Activated CD4-positive, alpha-beta T cell treated with anti-CD3 and anti-CD28 coated beads, Interleukin-2, amount 10 ng/mL, durations not matched to agents 24 days and 14 days (primary cell): ENCODE results near the gene ATP1A3. TPM values are rescaled to one million over a fixed set of nuclear protein-coding genes. Genes with fewer than 3 reads are reported as not detected.
"Not testable (repeated sequence)": the region's sequence is repeated elsewhere in the genome, so short reads cannot be mapped to it uniquely, and the experiment has no call there.

Experiments used
- DNase-seq: peaks from one replicate; pipeline ENCODE4 v3.0.0; 2022
- H3K27ac Mint-ChIP-seq: one replicate; pipeline ENCODE4 v1.8.0; 2022; ENCODE audit warnings: mild to moderate bottlenecking, mixed read lengths
- H3K27me3 Mint-ChIP-seq: one replicate; pipeline ENCODE4 v1.8.0; 2022; ENCODE audit warnings: mixed read lengths
- H3K36me3 Mint-ChIP-seq: one replicate; pipeline ENCODE4 v1.8.0; 2022; ENCODE audit warnings: low read depth, mild to moderate bottlenecking, mixed read lengths
- H3K4me1 Mint-ChIP-seq: one replicate; pipeline ENCODE4 v1.8.0; 2021; ENCODE audit warnings: mixed read lengths
- H3K4me3 Mint-ChIP-seq: one replicate; pipeline ENCODE4 v1.8.0; 2022; ENCODE audit warnings: mild to moderate bottlenecking, moderate library complexity, mixed read lengths
- H3K9me3 Mint-ChIP-seq: one replicate; pipeline ENCODE4 v1.8.0; 2021; ENCODE audit warnings: mixed read lengths
- intact Hi-C: fragments of 100-400 bp; cut with micrococcal nuclease; formaldehyde crosslinking; loops from one replicate; pipeline ENCODE4 v1.15.1; 2023
- total RNA-seq: library from RNA; stranded (reverse); gene quantifications from 2 replicates; pipeline ENCODE4 v1.2.3, GENCODE V29; 2022

The ATP1A3 gene
- total RNA-seq, 1 donor from 2014 or later: 0.68 TPM

- intact Hi-C loops: loop anchor here (5.0 kb wide), 1 partner anchor 34 kb away; no protein-coding TSS in a partner anchor
- Mint-ChIP-seq H3K4me3 (no peak overlapping the region), H3K27ac (no peak overlapping the region), H3K4me1 (peaks cover 25% of the 10 kb centered on the region), H3K36me3 (peaks cover 3% of the 10 kb centered on the region), H3K27me3 (peaks cover 60% of the 10 kb centered on the region), H3K9me3 (no peaks in the 10 kb centered on the region)
- peak; percentile 85 for DNase-seq
Observed at GRCh38 chr19:41998246-41999020, 4.4 kb upstream of the ATP1A3 start.

- peak overlapping the region; percentile 11 for H3K4me3 Mint-ChIP-seq
- H3K9me3 Mint-ChIP-seq: no peaks in the 10 kb centered on the region
- no peak overlapping the region for H3K27ac Mint-ChIP-seq
- peaks cover 3% of the 10 kb centered on the region for H3K36me3 Mint-ChIP-seq
- DNase-seq: no peak
- intact Hi-C loops: loop anchor here (5.0 kb wide), 1 partner anchor 34 kb away; no protein-coding TSS in a partner anchor
- peaks cover 62% of the 10 kb centered on the region for H3K27me3 Mint-ChIP-seq
- peaks cover 25% of the 10 kb centered on the region for H3K4me1 Mint-ChIP-seq
Observed at GRCh38 chr19:41997851-41998229, 3.8 kb upstream of the ATP1A3 start.

GRCh38 chr19:41997121-41997850, 3.3 kb upstream of the ATP1A3 start:
- no peak overlapping the region for H3K27ac Mint-ChIP-seq
- peaks cover 3% of the 10 kb centered on the region for H3K36me3 Mint-ChIP-seq
- intact Hi-C loops: loop anchor here (5.0 kb wide), 1 partner anchor 35 kb away; no protein-coding TSS in a partner anchor
- peak overlapping the region; percentile 27 for H3K4me3 Mint-ChIP-seq
- peaks cover 67% of the 10 kb centered on the region for H3K27me3 Mint-ChIP-seq
- peaks cover 26% of the 10 kb centered on the region for H3K4me1 Mint-ChIP-seq
- H3K9me3 Mint-ChIP-seq: no peaks in the 10 kb centered on the region
- DNase-seq: peak; percentile 84

- Mint-ChIP-seq H3K36me3 (peaks cover 3% of the 10 kb centered on the region), H3K9me3 (no peaks in the 10 kb centered on the region), H3K27ac (no peak overlapping the region), H3K27me3 (peaks cover 62% of the 10 kb centered on the region), H3K4me1 (peaks cover 26% of the 10 kb centered on the region), H3K4me3 (no peak overlapping the region)
- no peak for DNase-seq
- intact Hi-C loops: loop anchor here (5.0 kb wide), 1 partner anchor 36 kb away; no protein-coding TSS in a partner anchor
Observed at GRCh38 chr19:41995959-41996797, 2.1 kb upstream of the ATP1A3 start.

GRCh38 chr19:41994994-41995958, 1.2 kb upstream of the ATP1A3 start:
- Mint-ChIP-seq H3K27ac (no peak overlapping the region), H3K4me3 (peak overlapping the region; percentile 33), H3K27me3 (peaks cover 56% of the 10 kb centered on the region), H3K9me3 (no peaks in the 10 kb centered on the region), H3K36me3 (peaks cover 3% of the 10 kb centered on the region), H3K4me1 (peaks cover 26% of the 10 kb centered on the region)
- no peak for DNase-seq
- intact Hi-C loops: loop anchor here (5.0 kb wide), 1 partner anchor 37 kb away; no protein-coding TSS in a partner anchor

- no peak overlapping the region for H3K27ac Mint-ChIP-seq
- no peaks in the 10 kb centered on the region for H3K9me3 Mint-ChIP-seq
- H3K4me1 Mint-ChIP-seq: peaks cover 25% of the 10 kb centered on the region
- no peak for DNase-seq
- intact Hi-C loops: no loop called here
- peaks cover 48% of the 10 kb centered on the region for H3K27me3 Mint-ChIP-seq
- peaks cover 3% of the 10 kb centered on the region for H3K36me3 Mint-ChIP-seq
- H3K4me3 Mint-ChIP-seq: peak overlapping the region; percentile 33
Observed at GRCh38 chr19:41994521-41994971, 516 bp upstream of the ATP1A3 start.

- intact Hi-C loops, DNase-seq, H3K36me3 Mint-ChIP-seq, H3K27ac Mint-ChIP-seq, H3K4me3 Mint-ChIP-seq, H3K9me3 Mint-ChIP-seq: not testable (repeated sequence)
- peaks cover 33% of the 10 kb centered on the region for H3K27me3 Mint-ChIP-seq
- H3K4me1 Mint-ChIP-seq: peaks cover 15% of the 10 kb centered on the region
Observed at GRCh38 chr19:41991925-41992569, 2.0 kb downstream of the ATP1A3 start.

- no peak overlapping the region for H3K27ac Mint-ChIP-seq
- no peaks in the 10 kb centered on the region for H3K36me3 Mint-ChIP-seq
- peaks cover 9% of the 10 kb centered on the region for H3K4me1 Mint-ChIP-seq
- DNase-seq: no peak
- H3K9me3 Mint-ChIP-seq: no peaks in the 10 kb centered on the region
- no peak overlapping the region for H3K4me3 Mint-ChIP-seq
- peaks cover 24% of the 10 kb centered on the region for H3K27me3 Mint-ChIP-seq
- intact Hi-C loops: no loop called here
Observed at GRCh38 chr19:41991025-41991424, 3.0 kb downstream of the ATP1A3 start.

GRCh38 chr19:41990615-41991014, 3.4 kb downstream of the ATP1A3 start:
- Mint-ChIP-seq H3K27me3 (peaks cover 22% of the 10 kb centered on the region), H3K27ac (no peak overlapping the region), H3K4me1 (peaks cover 9% of the 10 kb centered on the region), H3K9me3 (no peaks in the 10 kb centered on the region), H3K36me3 (no peaks in the 10 kb centered on the region), H3K4me3 (no peak overlapping the region)
- intact Hi-C loops: no loop called here
- DNase-seq: no peak

- Mint-ChIP-seq H3K9me3 (no peaks in the 10 kb centered on the region), H3K36me3 (no peaks in the 10 kb centered on the region), H3K4me3 (no peak overlapping the region), H3K27ac (no peak overlapping the region), H3K27me3 (peaks cover 16% of the 10 kb centered on the region), H3K4me1 (peaks cover 7% of the 10 kb centered on the region)
- no peak for DNase-seq
- intact Hi-C loops: no loop called here
Observed at GRCh38 chr19:41990028-41990427, 4.0 kb downstream of the ATP1A3 start.

GRCh38 chr19:41988947-41989346, 5.1 kb downstream of the ATP1A3 start:
- peaks cover 6% of the 10 kb centered on the region for H3K4me1 Mint-ChIP-seq
- DNase-seq: no peak
- H3K27me3 Mint-ChIP-seq: peaks cover 11% of the 10 kb centered on the region
- no peak overlapping the region for H3K27ac Mint-ChIP-seq
- H3K9me3 Mint-ChIP-seq: no peaks in the 10 kb centered on the region
- no peak overlapping the region for H3K4me3 Mint-ChIP-seq
- no peaks in the 10 kb centered on the region for H3K36me3 Mint-ChIP-seq
- intact Hi-C loops: no loop called here

GRCh38 chr19:41987141-41987860, 6.7 kb downstream of the ATP1A3 start:
- intact Hi-C loops: no loop called here
- no peak overlapping the region for H3K27ac Mint-ChIP-seq
- DNase-seq: no peak
- H3K4me1 Mint-ChIP-seq: no peaks in the 10 kb centered on the region
- no peaks in the 10 kb centered on the region for H3K9me3 Mint-ChIP-seq
- peaks cover 2% of the 10 kb centered on the region for H3K27me3 Mint-ChIP-seq
- no peak overlapping the region for H3K4me3 Mint-ChIP-seq
- H3K36me3 Mint-ChIP-seq: no peaks in the 10 kb centered on the region
